WTC11 (cell line): ENCODE data around the gene YTHDF1. TPM values are rescaled to one million over a fixed set of nuclear protein-coding genes. Genes with fewer than 3 reads are reported as not detected.

Experiments used
- ATAC-seq: fragments of 200-7000 bp; cut with Tn5 transposase; 2 replicates; pipeline ENCODE4 v1.10.0; 2021; ENCODE audit warnings: mild to moderate bottlenecking, moderate library complexity
- CTCF ChIA-PET: fragments of 300-600 bp; sonication (Branson Sonifier 250); formaldehyde crosslinking; loops from one replicate; lab custom pipeline; 2021; ENCODE audit warnings: antibody characterized with exemption; lab: Charles Lee
- POLR2A ChIA-PET: fragments of 350-600 bp; sonication (Branson Sonifier 250); formaldehyde crosslinking; loops from one replicate; lab custom pipeline; 2021; ENCODE audit warnings: antibody characterized with exemption; lab: Charles Lee
- DNase-seq: peaks from one replicate; pipeline ENCODE4 v3.0.0; 2021; ENCODE audit warnings: low spot score
- H3K27ac Mint-ChIP-seq: 2 replicates; pipeline ENCODE4 v1.8.0; 2021; ENCODE audit warnings: mixed read lengths
- H3K27me3 Mint-ChIP-seq: 2 replicates; pipeline ENCODE4 v1.8.0; 2021; ENCODE audit warnings: low read depth, mild to moderate bottlenecking, moderate library complexity, mixed read lengths
- H3K36me3 Mint-ChIP-seq: 2 replicates; pipeline ENCODE4 v1.8.0; 2021; ENCODE audit warnings: mixed read lengths
- H3K4me1 Mint-ChIP-seq: 2 replicates; pipeline ENCODE4 v1.8.0; 2022; ENCODE audit warnings: mixed read lengths
- H3K4me3 Mint-ChIP-seq: 2 replicates; pipeline ENCODE4 v1.8.0; 2021; ENCODE audit warnings: mild to moderate bottlenecking, moderate library complexity, mixed read lengths
- H3K9me3 Mint-ChIP-seq: 2 replicates; pipeline ENCODE4 v1.8.0; 2021; ENCODE audit warnings: mixed read lengths
- JUN ChIP-seq: sonication (generic); formaldehyde crosslinking; IDR thresholded peaks from 2 replicates; pipeline ENCODE4 v1.8.0; 2023; ENCODE audit warnings: mild to moderate bottlenecking, missing genetic modification reagents
- MYBL2 ChIP-seq: sonication (generic); formaldehyde crosslinking; IDR thresholded peaks from 2 replicates; pipeline ENCODE4 v1.8.1; 2023; ENCODE audit warnings: mild to moderate bottlenecking, moderate library complexity, missing genetic modification reagents
- NR2C2 ChIP-seq: sonication (generic); formaldehyde crosslinking; IDR thresholded peaks from 2 replicates; pipeline ENCODE4 v1.8.0; 2022; ENCODE audit warnings: mild to moderate bottlenecking, missing genetic modification reagents
- OVOL2 ChIP-seq: fragments of 250-450 bp; sonication (Bioruptor Pico); IDR thresholded peaks from 2 replicates; pipeline ENCODE4 v1.9.0; 2021; ENCODE audit warnings: mild to moderate bottlenecking, borderline replicate concordance
- PRRX2 ChIP-seq: fragments of 250-450 bp; sonication (Bioruptor Pico); IDR thresholded peaks from 2 replicates; pipeline ENCODE4 v1.8.0; 2021; ENCODE audit warnings: mild to moderate bottlenecking
- RELA ChIP-seq: sonication (generic); formaldehyde crosslinking; IDR thresholded peaks from 2 replicates; pipeline ENCODE4 v1.8.1; 2022; ENCODE audit warnings: missing genetic modification reagents, mild to moderate bottlenecking, borderline replicate concordance
- SP1 ChIP-seq: sonication (generic); formaldehyde crosslinking; conservative IDR thresholded peaks from 2 replicates; pipeline ENCODE4 v1.8.1; 2022; ENCODE audit warnings: missing genetic modification reagents
- TP53 ChIP-seq: sonication (generic); formaldehyde crosslinking; IDR thresholded peaks from 2 replicates; pipeline ENCODE4 v1.8.1; 2023; ENCODE audit warnings: mild to moderate bottlenecking, missing genetic modification reagents
- ZBTB21 ChIP-seq: sonication (generic); formaldehyde crosslinking; IDR thresholded peaks from 2 replicates; pipeline ENCODE4 v1.8.1; 2023; ENCODE audit warnings: mild to moderate bottlenecking, missing genetic modification reagents, borderline replicate concordance
- ZNF416 ChIP-seq: fragments of 250-450 bp; sonication (Bioruptor Pico); IDR thresholded peaks from 2 replicates; pipeline ENCODE4 v1.9.0; 2021; ENCODE audit warnings: mild to moderate bottlenecking, inconsistent platforms
- ZNF423 ChIP-seq: fragments of 250-450 bp; sonication (Bioruptor Pico); IDR thresholded peaks from 2 replicates; pipeline ENCODE4 v2.1.2; 2022; ENCODE audit warnings: mild to moderate bottlenecking, moderate library complexity
- total RNA-seq: library from RNA; stranded (reverse); gene quantifications from 3 replicates; pipeline ENCODE4 v1.2.3, GENCODE V29; 2021
- TF ChIP-seq, protein P1 (sequence below): sonication (generic); formaldehyde crosslinking; conservative IDR thresholded peaks from 2 replicates; pipeline ENCODE4 v1.8.1; 2023; ENCODE audit warnings: mild to moderate bottlenecking, low read depth, missing genetic modification reagents, moderate library complexity
- TF ChIP-seq, protein P2 (sequence below): fragments of 250-450 bp; sonication (Bioruptor Pico); IDR thresholded peaks from 2 replicates; pipeline ENCODE4 v1.8.0; 2021; ENCODE audit warnings: mild to moderate bottlenecking
- TF ChIP-seq, protein P3 (sequence below): fragments of 250-450 bp; sonication (Bioruptor Pico); IDR thresholded peaks from 2 replicates; pipeline ENCODE4 v1.9.0; 2021; ENCODE audit warnings: mild to moderate bottlenecking, borderline replicate concordance
- TF ChIP-seq, protein P4 (sequence below): sonication (generic); formaldehyde crosslinking; IDR thresholded peaks from 2 replicates; pipeline ENCODE4 v1.8.1; 2023; ENCODE audit warnings: mild to moderate bottlenecking, moderate library complexity, missing genetic modification reagents

The YTHDF1 gene
- total RNA-seq, 1 experiment from 2014 or later = 61.3 TPM

DNA sequence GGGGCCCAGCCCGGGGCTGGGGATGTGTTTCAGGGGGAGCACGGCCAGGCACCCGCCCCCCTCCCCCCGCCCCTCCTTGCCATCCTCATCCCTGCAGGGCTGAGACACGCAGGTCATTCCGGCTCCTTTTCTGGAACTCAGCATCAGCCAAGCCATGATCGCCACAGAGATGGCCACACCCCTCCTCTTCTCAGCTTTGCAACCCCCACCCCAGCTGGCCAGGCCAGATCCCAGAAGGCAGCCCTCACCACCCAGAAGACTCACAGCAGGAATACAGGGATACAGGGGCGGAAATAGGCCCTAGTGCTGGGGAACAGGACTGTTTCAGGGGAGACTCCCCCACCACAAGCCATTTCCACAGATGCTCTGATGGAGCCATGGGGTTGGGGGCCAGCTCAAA, 33.5 kb downstream of the YTHDF1 start:
- ChIA-PET POLR2A (no interaction called here), CTCF (interaction anchor here (0.9 to 1.7 kb wide), 10 partner anchors 9 to 195 kb away, joined by 3 to 13 read pairs (median 5); partner anchors contain the start of genes ARFGAP1 and YTHDF1)
- DNase-seq (no peak), ATAC-seq (no peak)
- H3K27me3 Mint-ChIP-seq = peaks cover 20% of the 10 kb centered on the region
- H3K4me3 Mint-ChIP-seq = no peak overlapping the region
- H3K4me1 Mint-ChIP-seq = peaks cover 4% of the 10 kb centered on the region
- no peaks in the 10 kb centered on the region for H3K36me3 Mint-ChIP-seq
- H3K9me3 Mint-ChIP-seq = peaks cover 17% of the 10 kb centered on the region
- no peak overlapping the region for H3K27ac Mint-ChIP-seq
- TF ChIP-seq ZNF416 (CRISPR knock-in tag) (no peak), SP1 (CRISPR knock-in tag) (no peak), OVOL2 (CRISPR knock-in tag) (no peak), MYBL2 (CRISPR knock-in tag) (no peak), PRRX2 (CRISPR knock-in tag) (no peak), ZNF423 (no peak), RELA (no peak), JUN (no peak)
- TF ChIP-seq, protein P1, sequence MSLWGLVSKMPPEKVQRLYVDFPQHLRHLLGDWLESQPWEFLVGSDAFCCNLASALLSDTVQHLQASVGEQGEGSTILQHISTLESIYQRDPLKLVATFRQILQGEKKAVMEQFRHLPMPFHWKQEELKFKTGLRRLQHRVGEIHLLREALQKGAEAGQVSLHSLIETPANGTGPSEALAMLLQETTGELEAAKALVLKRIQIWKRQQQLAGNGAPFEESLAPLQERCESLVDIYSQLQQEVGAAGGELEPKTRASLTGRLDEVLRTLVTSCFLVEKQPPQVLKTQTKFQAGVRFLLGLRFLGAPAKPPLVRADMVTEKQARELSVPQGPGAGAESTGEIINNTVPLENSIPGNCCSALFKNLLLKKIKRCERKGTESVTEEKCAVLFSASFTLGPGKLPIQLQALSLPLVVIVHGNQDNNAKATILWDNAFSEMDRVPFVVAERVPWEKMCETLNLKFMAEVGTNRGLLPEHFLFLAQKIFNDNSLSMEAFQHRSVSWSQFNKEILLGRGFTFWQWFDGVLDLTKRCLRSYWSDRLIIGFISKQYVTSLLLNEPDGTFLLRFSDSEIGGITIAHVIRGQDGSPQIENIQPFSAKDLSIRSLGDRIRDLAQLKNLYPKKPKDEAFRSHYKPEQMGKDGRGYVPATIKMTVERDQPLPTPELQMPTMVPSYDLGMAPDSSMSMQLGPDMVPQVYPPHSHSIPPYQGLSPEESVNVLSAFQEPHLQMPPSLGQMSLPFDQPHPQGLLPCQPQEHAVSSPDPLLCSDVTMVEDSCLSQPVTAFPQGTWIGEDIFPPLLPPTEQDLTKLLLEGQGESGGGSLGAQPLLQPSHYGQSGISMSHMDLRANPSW (CRISPR knock-in tag) = no peak
- TF ChIP-seq, protein P2, sequence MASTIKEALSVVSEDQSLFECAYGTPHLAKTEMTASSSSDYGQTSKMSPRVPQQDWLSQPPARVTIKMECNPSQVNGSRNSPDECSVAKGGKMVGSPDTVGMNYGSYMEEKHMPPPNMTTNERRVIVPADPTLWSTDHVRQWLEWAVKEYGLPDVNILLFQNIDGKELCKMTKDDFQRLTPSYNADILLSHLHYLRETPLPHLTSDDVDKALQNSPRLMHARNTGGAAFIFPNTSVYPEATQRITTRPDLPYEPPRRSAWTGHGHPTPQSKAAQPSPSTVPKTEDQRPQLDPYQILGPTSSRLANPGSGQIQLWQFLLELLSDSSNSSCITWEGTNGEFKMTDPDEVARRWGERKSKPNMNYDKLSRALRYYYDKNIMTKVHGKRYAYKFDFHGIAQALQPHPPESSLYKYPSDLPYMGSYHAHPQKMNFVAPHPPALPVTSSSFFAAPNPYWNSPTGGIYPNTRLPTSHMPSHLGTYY (CRISPR knock-in tag) = no peak
- TF ChIP-seq, protein P3, sequence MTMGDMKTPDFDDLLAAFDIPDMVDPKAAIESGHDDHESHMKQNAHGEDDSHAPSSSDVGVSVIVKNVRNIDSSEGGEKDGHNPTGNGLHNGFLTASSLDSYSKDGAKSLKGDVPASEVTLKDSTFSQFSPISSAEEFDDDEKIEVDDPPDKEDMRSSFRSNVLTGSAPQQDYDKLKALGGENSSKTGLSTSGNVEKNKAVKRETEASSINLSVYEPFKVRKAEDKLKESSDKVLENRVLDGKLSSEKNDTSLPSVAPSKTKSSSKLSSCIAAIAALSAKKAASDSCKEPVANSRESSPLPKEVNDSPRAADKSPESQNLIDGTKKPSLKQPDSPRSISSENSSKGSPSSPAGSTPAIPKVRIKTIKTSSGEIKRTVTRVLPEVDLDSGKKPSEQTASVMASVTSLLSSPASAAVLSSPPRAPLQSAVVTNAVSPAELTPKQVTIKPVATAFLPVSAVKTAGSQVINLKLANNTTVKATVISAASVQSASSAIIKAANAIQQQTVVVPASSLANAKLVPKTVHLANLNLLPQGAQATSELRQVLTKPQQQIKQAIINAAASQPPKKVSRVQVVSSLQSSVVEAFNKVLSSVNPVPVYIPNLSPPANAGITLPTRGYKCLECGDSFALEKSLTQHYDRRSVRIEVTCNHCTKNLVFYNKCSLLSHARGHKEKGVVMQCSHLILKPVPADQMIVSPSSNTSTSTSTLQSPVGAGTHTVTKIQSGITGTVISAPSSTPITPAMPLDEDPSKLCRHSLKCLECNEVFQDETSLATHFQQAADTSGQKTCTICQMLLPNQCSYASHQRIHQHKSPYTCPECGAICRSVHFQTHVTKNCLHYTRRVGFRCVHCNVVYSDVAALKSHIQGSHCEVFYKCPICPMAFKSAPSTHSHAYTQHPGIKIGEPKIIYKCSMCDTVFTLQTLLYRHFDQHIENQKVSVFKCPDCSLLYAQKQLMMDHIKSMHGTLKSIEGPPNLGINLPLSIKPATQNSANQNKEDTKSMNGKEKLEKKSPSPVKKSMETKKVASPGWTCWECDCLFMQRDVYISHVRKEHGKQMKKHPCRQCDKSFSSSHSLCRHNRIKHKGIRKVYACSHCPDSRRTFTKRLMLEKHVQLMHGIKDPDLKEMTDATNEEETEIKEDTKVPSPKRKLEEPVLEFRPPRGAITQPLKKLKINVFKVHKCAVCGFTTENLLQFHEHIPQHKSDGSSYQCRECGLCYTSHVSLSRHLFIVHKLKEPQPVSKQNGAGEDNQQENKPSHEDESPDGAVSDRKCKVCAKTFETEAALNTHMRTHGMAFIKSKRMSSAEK (CRISPR knock-in tag) = no peak
- TF ChIP-seq, protein P4, sequence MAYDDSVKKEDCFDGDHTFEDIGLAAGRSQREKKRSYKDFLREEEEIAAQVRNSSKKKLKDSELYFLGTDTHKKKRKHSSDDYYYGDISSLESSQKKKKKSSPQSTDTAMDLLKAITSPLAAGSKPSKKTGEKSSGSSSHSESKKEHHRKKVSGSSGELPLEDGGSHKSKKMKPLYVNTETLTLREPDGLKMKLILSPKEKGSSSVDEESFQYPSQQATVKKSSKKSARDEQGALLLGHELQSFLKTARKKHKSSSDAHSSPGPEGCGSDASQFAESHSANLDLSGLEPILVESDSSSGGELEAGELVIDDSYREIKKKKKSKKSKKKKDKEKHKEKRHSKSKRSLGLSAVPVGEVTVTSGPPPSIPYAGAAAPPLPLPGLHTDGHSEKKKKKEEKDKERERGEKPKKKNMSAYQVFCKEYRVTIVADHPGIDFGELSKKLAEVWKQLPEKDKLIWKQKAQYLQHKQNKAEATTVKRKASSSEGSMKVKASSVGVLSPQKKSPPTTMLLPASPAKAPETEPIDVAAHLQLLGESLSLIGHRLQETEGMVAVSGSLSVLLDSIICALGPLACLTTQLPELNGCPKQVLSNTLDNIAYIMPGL (CRISPR knock-in tag) = no peak

DNA sequence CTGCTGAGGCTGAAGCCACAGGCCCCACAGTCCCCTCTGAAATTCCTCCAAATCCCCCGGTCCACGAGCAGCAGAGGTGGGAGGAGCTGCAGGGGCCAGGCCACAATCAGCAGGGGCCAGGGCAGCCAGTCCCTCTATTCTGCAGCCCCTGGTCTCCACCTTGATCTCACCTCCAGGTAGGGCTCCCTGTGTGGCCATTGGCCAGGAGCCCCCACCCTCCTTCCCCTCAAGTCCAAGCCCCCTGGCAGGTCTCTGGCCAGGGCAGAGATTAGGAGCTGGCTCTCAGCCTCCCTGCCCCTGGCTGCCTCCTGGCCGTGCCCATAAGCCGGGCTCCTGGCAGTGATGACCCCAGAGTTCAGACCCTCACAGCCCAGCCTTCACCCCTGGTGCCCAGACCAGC, 34.7 kb downstream of the YTHDF1 start:
- TF ChIP-seq ZBTB21 (CRISPR knock-in tag) (no peak), TP53 (CRISPR knock-in tag) (no peak), NR2C2 (CRISPR knock-in tag) (no peak)
- no peaks in the 10 kb centered on the region for H3K36me3 Mint-ChIP-seq
- POLR2A ChIA-PET = interaction anchor here (0.6 kb wide), 1 partner anchor 419 kb away, joined by 4 read pairs; no protein-coding TSS in a partner anchor
- H3K27ac Mint-ChIP-seq = no peak overlapping the region
- no peak for ATAC-seq
- H3K4me1 Mint-ChIP-seq = peaks cover 7% of the 10 kb centered on the region
- CTCF ChIA-PET = interaction anchor here (0.6 to 2.9 kb wide), 14 partner anchors 9 to 201 kb away, joined by 3 to 25 read pairs (median 4); no protein-coding TSS in a partner anchor
- peaks cover 30% of the 10 kb centered on the region for H3K27me3 Mint-ChIP-seq
- no peak for DNase-seq
- peaks cover 13% of the 10 kb centered on the region for H3K9me3 Mint-ChIP-seq
- H3K4me3 Mint-ChIP-seq = no peak overlapping the region
